ENCODE measurements around the gene PDE4D. TPM values are rescaled to one million over a fixed set of nuclear protein-coding genes. Genes with fewer than 3 reads are reported as not detected.

The PDE4D gene
- total and polyA plus RNA-seq, 2 donors (not counting 3 experiments of a cell fraction or from before 2014, with no cell fraction given): 34.5 to 51.2 TPM

DNA sequence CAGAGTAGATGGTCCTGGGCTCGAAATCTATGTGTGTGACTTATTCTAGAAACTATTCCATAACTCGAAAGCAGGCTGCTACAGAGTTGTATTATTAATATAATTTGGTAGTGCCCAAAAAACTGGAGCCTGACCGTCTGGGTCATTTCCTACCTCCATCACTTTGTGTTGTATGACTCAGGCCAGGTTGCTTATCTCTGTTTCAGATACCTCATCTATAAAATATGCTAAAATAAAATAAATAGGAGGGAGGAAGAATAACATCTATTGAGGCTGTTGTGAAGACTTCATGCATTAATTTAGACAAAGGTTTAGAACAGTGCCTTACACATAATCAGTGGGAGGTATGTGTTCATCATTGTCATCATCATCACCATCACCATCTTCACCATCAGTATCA lies 57.7 kb downstream of the PDE4D start:
- Histone ChIP-seq H3K4me3 (replicated peaks in 1 of 3; ENCODE audit: insufficient read depth in 1 of 3, low read depth in 1 of 3, low read length in 3 of 3) (no peak overlapping the region), H3K9me1 (replicated peaks; ENCODE audit: control insufficient read depth, extremely low read depth, insufficient read depth, low read length) (no peaks in the 10 kb centered on the region), H3K9ac (replicated peaks; ENCODE audit: extremely low read depth, insufficient read depth, low read length) (no peak overlapping the region), H3K27me3 (ENCODE audit: control insufficient read depth in 2 of 2, insufficient read depth in 2 of 2, low read length in 2 of 2) (peaks cover 13 to 14% of the 10 kb centered on the region in 2 experiments), H3K4me1 (ENCODE audit: control insufficient read depth, extremely low read depth, insufficient read depth, low read length) (peaks cover 4% of the 10 kb centered on the region), H4K20me1 (replicated peaks; ENCODE audit: control insufficient read depth, extremely low read depth, insufficient read depth, low read length) (no peaks in the 10 kb centered on the region), H3K9me3 (replicated peaks; ENCODE audit: control insufficient read depth, insufficient read depth, low read length) (no peaks in the 10 kb centered on the region), H3K79me2 (ENCODE audit: control insufficient read depth, insufficient read depth, low read length) (no peaks in the 10 kb centered on the region), H3K27ac (ENCODE audit: insufficient read depth, low read depth, low read length) (no peak overlapping the region), H3K4me2 (ENCODE audit: insufficient read depth, low read length) (no peak overlapping the region), H3K36me3 (ENCODE audit: control insufficient read depth in 2 of 2, extremely low read depth in 1 of 2, insufficient read depth in 2 of 2, low read length in 2 of 2) (no peaks in the 10 kb centered on the region), H2AFZ (ENCODE audit: low read depth, low read length) (no peak overlapping the region)
- ChIA-PET POLR2A (no interaction called here), CTCF (no interaction called here)
- dilution Hi-C loops (cut with MboI; ENCODE audit: extremely low pct_ligation_motif_present, low sequenced_read_pairs) (no loop called here), intact Hi-C loops (cut with micrococcal nuclease) (no loop called here)
- no TSS peak for BruUV-seq (replicated peaks)
- TF ChIP-seq POLR2A (IDR thresholded peaks at IDR 0.05; ENCODE audit: low read depth, low read length) (no peak), POLR2AphosphoS5 (IDR thresholded peaks at IDR 0.05; ENCODE audit: insufficient read depth, low read depth, low read length) (no peak), MYC (IDR thresholded peaks at IDR 0.05; ENCODE audit: low read depth, low read length) (no peak), FOS (IDR thresholded peaks at IDR 0.05; ENCODE audit: borderline replicate concordance, insufficient read depth, low read length) (no peak), EZH2 (IDR thresholded peaks at IDR 0.05; ENCODE audit: borderline replicate concordance, low read depth, low read length, severe bottlenecking) (no peak), MAX (IDR thresholded peaks at IDR 0.05; ENCODE audit: insufficient read depth, insufficient read length) (no peak), GATA2 (IDR thresholded peaks at IDR 0.05; ENCODE audit: insufficient read depth, insufficient read length, low read depth, low read length) (no peak), JUN (IDR thresholded peaks at IDR 0.05; ENCODE audit: borderline replicate concordance, insufficient read depth, insufficient read length, low read depth) (no peak)
- TF ChIP-seq, protein P1, sequence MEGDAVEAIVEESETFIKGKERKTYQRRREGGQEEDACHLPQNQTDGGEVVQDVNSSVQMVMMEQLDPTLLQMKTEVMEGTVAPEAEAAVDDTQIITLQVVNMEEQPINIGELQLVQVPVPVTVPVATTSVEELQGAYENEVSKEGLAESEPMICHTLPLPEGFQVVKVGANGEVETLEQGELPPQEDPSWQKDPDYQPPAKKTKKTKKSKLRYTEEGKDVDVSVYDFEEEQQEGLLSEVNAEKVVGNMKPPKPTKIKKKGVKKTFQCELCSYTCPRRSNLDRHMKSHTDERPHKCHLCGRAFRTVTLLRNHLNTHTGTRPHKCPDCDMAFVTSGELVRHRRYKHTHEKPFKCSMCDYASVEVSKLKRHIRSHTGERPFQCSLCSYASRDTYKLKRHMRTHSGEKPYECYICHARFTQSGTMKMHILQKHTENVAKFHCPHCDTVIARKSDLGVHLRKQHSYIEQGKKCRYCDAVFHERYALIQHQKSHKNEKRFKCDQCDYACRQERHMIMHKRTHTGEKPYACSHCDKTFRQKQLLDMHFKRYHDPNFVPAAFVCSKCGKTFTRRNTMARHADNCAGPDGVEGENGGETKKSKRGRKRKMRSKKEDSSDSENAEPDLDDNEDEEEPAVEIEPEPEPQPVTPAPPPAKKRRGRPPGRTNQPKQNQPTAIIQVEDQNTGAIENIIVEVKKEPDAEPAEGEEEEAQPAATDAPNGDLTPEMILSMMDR (IDR thresholded peaks at IDR 0.05; ENCODE audit: extremely low read depth in 1 of 2, insufficient read depth in 1 of 2, low read depth in 1 of 2, low read length in 2 of 2): no peak
- DNase-seq (ENCODE audit: low read depth, low spot score): no peak
- FAIRE-seq: no peak

Data from endothelial cell of umbilical vein (primary cell).